Inflammatory macrophage (primary cell): Measurements from ENCODE around the gene ABLIM1.
A peak's percentile ranks its signal among the peaks of the same experiment; 100 is the strongest.

Experiments used
- DNase-seq, 2 donors: peaks; one replicate each; pipeline ENCODE4 v3.0.0-alpha.2; 2020 to 2022

Gene ABLIM1

DNA sequence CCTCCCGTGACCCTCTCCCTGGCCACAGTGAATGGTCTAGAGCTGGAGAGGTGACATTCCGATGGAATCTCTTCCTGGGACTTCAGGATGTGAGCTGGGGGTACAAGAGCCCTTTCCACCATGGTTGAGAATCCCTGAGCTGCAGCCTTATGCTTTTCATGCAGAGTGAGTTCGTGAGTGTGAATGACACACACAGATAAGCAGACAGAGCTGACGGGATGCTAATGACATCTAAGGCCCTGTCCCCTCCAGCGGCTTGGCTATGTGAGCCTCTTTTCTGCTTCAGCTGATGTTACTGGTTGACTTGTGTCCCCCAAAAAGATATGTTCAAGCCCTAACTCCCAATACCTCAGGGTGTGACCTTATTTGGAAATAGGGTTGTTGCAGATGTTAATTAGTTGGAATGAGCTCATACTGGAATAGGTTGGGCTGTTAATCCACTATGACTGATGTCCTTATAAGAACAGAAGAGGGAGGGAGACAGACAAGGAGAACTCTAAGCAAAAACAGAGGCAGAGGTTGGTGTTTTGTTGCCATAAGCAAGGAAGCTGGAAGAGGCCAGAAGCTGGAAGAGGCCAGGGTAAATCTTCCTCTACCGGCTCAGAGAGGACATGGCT lies 142.7 kb downstream of the ABLIM1 start:
- no peak for DNase-seq

DNA sequence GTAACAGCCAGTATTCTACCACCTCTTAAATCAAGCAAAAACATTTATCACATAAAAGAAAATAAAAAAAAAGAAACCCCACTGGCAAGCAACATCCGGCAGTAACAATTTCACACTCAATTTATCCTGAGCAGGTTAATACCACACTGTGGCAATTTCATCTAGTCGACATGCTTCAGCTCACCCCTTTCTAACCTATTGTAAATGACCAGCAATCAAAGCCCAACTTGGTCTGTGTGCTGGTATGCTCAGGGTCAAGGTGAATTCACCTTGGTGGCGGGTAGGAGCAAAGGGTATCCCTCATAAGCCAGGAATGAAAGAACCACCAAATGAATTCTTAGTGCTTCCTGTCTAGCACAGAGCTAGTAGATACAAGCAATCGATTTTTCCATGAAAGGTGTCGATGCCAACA lies 144.7 kb downstream of the ABLIM1 start:
- DNase-seq = no peak

DNA sequence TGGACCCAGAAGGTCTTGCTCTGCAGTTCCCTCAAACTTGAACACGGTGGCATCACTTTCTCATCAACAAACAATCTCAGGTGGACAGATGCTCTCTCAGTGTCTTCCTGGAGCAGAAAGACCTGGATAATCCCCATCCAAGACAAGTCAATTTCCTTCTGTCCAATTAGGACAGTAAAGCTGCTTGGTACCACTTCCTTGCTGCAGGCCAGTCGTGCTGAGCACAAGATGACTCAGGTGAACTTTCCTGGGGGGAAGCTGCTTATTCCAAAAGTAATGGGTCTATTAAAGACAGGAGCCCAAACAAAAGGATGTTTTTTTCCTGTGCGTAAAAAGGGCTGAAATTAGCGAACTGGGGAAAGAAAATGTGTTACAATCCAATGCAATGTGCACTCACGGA lies 146.2 kb downstream of the ABLIM1 start:
- DNase-seq = no peak

GRCh38 chr10:114508376-114508775 lies 149.7 kb downstream of the ABLIM1 start:
- DNase-seq = no peak

DNA sequence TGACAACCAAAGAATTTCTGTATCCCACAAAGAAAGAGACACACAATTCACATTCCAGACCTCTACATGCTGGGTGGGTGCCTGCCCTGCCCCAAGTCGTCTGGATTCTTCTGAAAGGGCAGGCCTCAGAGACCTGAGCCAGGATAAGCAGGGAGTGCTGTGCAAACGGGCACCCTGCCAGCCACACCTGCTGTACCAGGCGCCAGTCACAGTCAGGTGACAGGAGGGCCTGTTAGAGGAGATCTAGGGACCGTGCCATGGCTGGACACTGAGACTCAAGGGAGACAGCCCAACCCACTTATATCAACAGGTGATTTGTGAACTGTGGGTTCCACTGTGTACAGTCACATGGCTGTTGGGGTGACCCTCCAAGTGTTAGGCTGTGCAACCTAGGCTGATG lies 150.6 kb downstream of the ABLIM1 start:
- no peak for DNase-seq

DNA sequence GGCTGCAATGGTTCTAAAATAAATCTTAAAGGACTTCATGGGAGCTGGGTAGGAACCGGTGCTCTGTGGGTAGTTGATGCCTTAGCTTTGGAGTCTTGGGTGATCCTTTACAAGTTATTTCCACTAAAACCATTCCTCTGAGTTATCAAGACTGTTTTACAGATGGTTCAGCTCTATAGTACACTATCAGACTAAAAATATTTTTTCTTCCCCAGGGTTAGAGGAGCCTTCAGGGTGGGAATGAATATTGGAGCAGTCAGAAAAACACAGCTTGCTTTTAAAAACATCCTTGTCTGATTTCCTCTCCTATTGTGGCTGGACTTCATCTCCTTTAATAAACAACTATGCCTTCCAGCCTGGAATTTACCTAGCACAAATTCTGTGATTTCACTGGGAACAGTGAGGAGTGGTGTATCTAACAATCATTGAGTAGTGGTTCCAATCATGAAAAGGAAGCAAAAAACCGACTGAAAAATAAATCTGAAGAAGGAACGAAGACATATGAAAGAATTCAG lies 151.1 kb downstream of the ABLIM1 start:
- DNase-seq = no peak

DNA sequence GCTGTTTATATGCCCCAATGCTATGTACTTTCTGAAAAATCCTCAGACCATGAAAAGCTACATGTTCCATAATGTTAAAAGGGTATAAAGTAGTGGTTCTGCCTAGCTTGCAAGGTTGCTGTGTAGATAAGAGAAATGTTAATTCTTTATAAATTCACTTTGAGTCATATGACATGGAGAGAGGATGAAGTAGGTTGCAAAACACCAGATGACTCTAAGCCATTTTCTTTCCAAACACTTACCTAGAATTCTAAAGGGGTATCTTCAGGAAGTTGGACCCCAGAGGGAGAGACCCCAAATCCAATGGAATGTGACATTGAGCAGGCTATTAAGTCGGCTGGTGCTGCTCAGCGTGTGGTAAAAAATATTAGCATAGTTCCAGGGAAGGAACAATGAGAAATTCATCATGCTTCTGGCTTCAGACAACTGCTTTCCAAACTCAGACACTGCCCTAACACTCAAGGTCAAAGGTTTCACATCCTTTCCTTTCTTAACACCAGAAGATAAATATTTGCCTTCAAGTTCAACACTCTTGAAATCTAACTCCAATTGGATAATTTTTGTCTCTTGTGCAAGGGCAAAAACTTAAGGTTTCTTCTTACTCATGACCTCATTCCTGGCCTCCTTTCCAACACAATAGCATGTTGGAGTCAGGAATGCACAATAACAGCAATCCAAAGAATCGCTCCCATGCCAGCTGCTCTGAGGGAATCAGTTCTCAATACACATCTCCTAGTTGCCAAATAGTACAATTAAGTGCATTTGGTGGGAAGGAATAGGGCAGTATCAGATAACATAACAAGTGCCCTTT lies 153.1 kb downstream of the ABLIM1 start:
- DNase-seq = no peak

DNA sequence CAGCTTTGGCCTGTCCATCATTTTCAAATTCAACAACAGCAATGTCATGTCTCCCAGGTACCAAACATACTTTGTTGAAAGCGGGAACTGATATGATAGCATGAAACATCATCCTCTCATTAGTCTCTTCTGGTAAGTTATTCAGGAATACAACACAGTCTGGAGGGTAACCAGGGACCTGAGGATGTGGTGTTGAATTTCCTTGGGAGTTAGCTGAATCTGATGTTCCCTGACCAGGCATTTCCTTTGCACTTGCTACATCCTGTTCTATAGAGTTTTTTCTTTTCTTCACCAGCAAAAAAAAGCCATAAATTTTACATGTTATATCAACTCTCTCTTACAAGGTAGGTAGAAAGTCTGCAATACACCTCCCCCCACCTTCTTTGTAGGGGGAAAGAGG lies 156.0 kb downstream of the ABLIM1 start:
- DNase-seq = no peak

DNA sequence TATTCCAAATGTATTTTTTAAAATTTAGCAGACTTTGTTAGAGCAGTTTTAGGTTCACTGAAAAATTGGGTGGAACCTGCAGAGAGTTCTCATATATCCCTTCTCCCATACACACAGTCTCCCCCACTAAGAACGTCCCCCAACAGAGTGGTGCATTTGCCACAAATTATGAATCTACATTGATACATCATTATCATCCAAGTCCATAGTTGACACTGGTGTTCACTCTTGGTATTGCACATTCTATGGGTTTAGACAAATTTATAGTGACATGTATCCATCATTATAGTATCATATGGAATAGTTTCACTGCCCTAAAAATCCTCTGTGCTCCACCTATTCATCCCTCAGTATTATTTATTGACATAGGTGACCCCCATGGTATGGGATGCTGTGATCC lies 156.4 kb downstream of the ABLIM1 start:
- no peak for DNase-seq

- DNase-seq = no peak
Measured at GRCh38 chr10:114500643-114501042, 157.4 kb downstream of the ABLIM1 start.

DNA sequence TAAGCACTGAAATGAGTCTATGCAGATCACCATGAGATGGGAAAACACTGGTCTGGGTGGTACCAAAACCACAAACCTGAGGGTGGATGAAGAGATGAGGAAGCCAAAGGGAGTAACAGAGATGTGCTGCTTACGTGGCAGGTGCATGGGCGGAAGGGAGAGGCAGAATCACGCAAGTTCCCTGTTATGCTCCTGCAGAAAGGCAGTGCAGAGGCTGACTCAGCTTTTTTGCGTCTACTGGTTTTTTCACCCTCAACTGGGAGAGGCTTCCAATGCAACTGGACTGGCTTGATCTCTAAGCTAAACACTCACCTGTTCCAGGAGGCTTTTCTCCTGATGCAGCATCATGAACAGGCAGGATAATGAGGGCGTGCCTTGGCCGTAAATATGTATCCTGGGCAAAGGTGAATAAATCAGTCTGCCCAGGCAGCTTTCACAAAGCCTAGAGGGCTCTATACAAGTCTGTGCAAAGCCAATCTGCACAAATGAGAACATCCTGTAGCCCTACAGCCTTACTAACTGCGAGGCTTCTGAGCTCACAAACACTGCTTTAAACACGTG lies 158.4 kb downstream of the ABLIM1 start:
- DNase-seq = peak; percentile 43 to 81

DNA sequence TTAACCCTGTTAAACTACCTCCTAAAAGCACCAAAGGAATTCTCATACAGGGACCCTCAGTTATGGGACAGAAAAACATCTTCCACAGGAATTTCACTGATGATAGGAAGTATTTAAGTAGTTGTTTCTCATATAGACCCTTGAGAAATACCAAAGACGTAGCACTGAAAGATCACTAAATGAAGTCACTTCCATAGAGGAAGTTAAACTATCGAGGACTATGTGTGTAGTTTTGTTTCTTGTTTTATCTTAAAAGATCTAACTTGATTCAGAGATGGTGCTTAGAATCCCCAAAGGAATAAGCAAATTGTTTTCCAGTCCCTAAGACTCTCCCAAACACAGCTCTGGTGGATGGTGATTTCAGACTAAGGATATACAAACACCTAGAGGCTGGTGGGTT lies 159.0 kb downstream of the ABLIM1 start:
- DNase-seq = peak; percentile 3 to 30

- peak in 1 of 2 donors; percentile 9 for DNase-seq
Measured at GRCh38 chr10:114498413-114499111, 159.5 kb downstream of the ABLIM1 start.

GRCh38 chr10:114495303-114495702 lies 162.8 kb downstream of the ABLIM1 start:
- DNase-seq = no peak

DNA sequence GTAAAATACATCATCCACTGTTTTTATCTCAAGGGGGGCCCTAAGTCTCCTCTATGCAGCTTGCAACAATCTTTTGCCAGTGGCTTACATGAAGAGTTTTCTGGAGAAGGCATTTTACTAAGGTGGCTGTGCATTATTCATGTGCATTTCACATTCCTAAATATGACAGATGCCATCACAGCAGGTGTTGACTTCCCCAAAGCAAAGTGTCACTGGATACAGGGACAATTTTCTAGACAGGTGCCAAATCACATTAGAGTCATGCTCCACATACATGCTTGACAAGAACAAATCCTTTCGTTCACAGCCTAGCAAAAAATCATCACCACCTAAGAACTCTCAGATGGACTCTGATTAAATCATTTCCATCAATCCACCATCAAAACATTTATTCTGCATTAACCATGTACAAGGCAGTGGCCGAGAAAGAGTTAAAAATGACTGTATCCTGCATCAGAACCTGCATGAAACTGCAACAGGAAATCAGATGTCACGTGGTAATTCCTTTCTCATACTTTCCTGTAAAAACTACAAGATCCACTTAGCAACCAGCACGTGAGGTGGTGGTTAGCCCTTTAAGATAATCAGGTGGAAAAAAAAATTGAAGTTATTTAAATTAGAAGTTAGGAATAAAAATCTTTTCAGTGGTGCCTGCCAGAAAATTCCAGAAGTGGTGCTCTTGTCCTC lies 165.6 kb downstream of the ABLIM1 start:
- no peak for DNase-seq

DNA sequence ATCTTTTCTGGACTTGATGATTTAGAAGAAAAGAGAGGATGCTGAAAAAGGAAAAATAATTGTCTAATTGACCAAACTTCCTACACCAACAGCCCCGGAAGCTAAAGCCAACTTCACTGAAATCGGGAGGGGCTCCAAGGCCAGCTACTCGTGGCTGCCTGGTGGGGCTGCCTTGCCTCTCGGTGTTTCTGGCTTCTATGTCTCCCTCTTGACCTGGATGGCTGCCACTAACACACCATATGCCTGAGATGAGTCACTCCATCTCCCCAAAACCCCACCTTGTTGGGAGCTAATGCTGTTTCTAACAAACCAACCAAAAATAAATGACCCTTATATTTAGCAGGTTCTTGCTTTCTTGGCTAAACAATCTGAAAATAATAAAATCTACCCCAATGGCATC lies 166.1 kb downstream of the ABLIM1 start:
- no peak for DNase-seq

- no peak for DNase-seq
Measured at GRCh38 chr10:114491419-114491818, 166.7 kb downstream of the ABLIM1 start.

- DNase-seq = no peak
Measured at GRCh38 chr10:114489521-114490310, 168.4 kb downstream of the ABLIM1 start.

DNA sequence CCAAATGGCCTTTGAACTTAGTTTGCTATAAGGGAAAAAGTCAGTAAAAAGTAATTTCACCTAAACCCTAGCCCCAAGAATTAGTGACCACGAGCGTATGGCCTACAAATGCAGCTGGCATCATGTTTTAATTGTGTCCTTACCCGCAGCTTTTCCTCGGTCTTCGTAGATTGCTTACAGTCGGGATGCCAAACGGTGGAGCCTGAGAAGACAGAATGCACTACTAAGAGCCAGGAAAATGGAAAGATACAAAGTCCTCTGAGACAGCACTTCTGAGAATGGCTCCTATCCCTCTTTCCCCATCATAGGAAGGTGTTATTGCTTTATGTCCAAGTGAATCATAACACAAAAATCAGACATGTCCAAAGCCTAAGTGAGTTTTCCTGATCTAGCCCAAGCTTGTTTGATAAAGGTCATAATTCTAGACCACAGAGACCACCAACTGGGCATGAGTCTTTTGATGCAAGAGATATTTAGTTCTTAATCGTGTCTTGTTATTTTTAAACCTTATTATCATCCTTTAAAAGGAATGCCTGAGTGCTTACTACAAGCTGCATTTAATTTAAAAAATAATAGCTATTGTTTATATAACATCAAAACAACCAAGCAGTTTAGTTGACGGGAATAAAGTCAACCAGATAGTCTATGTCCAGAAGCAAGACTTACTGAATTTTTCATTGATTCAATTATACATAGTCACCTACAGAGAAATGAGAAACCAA lies 170.1 kb downstream of the ABLIM1 start:
- no peak for DNase-seq

- no peak for DNase-seq
Measured at GRCh38 chr10:114486938-114487814, 170.9 kb downstream of the ABLIM1 start.
